Mammary epithelial cell (primary cell): ENCODE data around the gene BSND.

Source experiments
- CTCF ChIP-seq, 2 donors: IDR thresholded peaks in 1 of 2; conservative IDR thresholded peaks in 1 of 2; 2 replicates each; pipeline ENCODE4 v1.5.1; 2011 to 2012; ENCODE audit warnings: inconsistent platforms in 2 of 2, low read length in 2 of 2, mild to moderate bottlenecking in 2 of 2, control low read depth in 1 of 2, low read depth in 1 of 2; ENCODE audit not compliant: insufficient read depth in 1 of 2; ENCODE audit errors: extremely low read depth in 1 of 2
- EZH2 ChIP-seq: IDR thresholded peaks from 2 replicates; pipeline ENCODE4 v1.6.1; 2012; ENCODE audit warnings: low read length, inconsistent platforms, borderline replicate concordance

GRCh38 chr1:54986025-54986424 is 12.7 kb upstream of the BSND start:
- no peak for TF ChIP-seq EZH2
- TF ChIP-seq CTCF (conservative IDR thresholded peaks at IDR 0.05 in 1 of 2, IDR thresholded peaks at IDR 0.05 in 1 of 2; ENCODE audit: extremely low read depth in 1 of 2, insufficient read depth in 1 of 2, low read depth in 1 of 2, low read length in 2 of 2), result no peak
